ENCODE results near the gene SHANK1. TPM values are rescaled to one million over a fixed set of nuclear protein-coding genes. Genes with fewer than 3 reads are reported as not detected.

SHANK1 gene
- total and polyA plus RNA-seq, 8 donors: 0.06 to 0.69 (median 0.19) TPM; not detected in 1

- 45 to 56% methylated on average over 37 to 47 of the region's 47 CpGs for WGBS, 2 donors
- no peaks in the 10 kb centered on the region for H3K4me1 ChIP-seq
- no peaks in the 10 kb centered on the region for H3K27me3 ChIP-seq
- intact Hi-C loops (cut with DNase I): no loop called here
- DNase-seq (peak in 1 of 6 donors; percentile 63), FAIRE-seq (no peak), ATAC-seq (peak in 1 of 4 donors; percentile 25)
- H3K9me3 ChIP-seq: no peaks in the 10 kb centered on the region
- no peak overlapping the region for H3K4me3 ChIP-seq
- H3K27ac ChIP-seq: no peak overlapping the region
- no peak for TF ChIP-seq CTCF (IDR thresholded peaks at IDR 0.05)
- H3K36me3 ChIP-seq: no peaks in the 10 kb centered on the region
Observed at GRCh38 chr19:50702871-50703829, 16.5 kb downstream of the SHANK1 start.

- no peak for ATAC-seq
- FAIRE-seq: no peak
- no peak for TF ChIP-seq CTCF (IDR thresholded peaks at IDR 0.05)
- no peaks in the 10 kb centered on the region for H3K27me3 ChIP-seq
- 40 to 58% methylated on average over 17 to 23 of the region's 23 CpGs for WGBS, 2 donors
- no peaks in the 10 kb centered on the region for H3K4me1 ChIP-seq
- intact Hi-C loops (cut with DNase I): no loop called here
- no peak overlapping the region for H3K27ac ChIP-seq
- H3K9me3 ChIP-seq: no peaks in the 10 kb centered on the region
- H3K36me3 ChIP-seq: no peaks in the 10 kb centered on the region
- DNase-seq: no peak
- H3K4me3 ChIP-seq: no peak overlapping the region
Observed at GRCh38 chr19:50702158-50702870, 17.3 kb downstream of the SHANK1 start.

GRCh38 chr19:50701367-50701985 lies 18.1 kb downstream of the SHANK1 start:
- no peak for FAIRE-seq
- no peak overlapping the region for H3K27ac ChIP-seq
- TF ChIP-seq CTCF (IDR thresholded peaks at IDR 0.05): no peak
- intact Hi-C loops (cut with DNase I): no loop called here
- no peaks in the 10 kb centered on the region for H3K4me1 ChIP-seq
- no peaks in the 10 kb centered on the region for H3K36me3 ChIP-seq
- WGBS, 2 donors: 58 to 71% methylated on average over 13 of the region's 13 CpGs
- no peak for ATAC-seq
- no peaks in the 10 kb centered on the region for H3K9me3 ChIP-seq
- DNase-seq: no peak
- no peak overlapping the region for H3K4me3 ChIP-seq
- H3K27me3 ChIP-seq: no peaks in the 10 kb centered on the region

GRCh38 chr19:50697414-50698124 lies 22.0 kb downstream of the SHANK1 start:
- Histone ChIP-seq H3K36me3 (no peaks in the 10 kb centered on the region), H3K9me3 (no peaks in the 10 kb centered on the region), H3K4me1 (no peaks in the 10 kb centered on the region), H3K27me3 (peaks cover 0 to 3% (median 0%) of the 10 kb centered on the region in 4 donors), H3K27ac (no peak overlapping the region), H3K4me3 (no peak overlapping the region)
- TF ChIP-seq CTCF (IDR thresholded peaks at IDR 0.05): no peak
- WGBS, 2 donors: 53 to 55% methylated on average over 13 of the region's 13 CpGs
- DNase-seq (no peak), ATAC-seq (no peak), FAIRE-seq (no peak)
- intact Hi-C loops (cut with DNase I): no loop called here

All from pancreas (tissue), 10 donors.